Measurements from ENCODE around the gene FAM124B. TPM values are rescaled to one million over a fixed set of nuclear protein-coding genes. Genes with fewer than 3 reads are reported as not detected.

FAM124B gene
- total RNA-seq, 2 experiments from 2014 or later, result 0.32 to 0.43 TPM

- no peaks in the 10 kb centered on the region for H3K4me1 Mint-ChIP-seq (ENCODE audit: low read depth)
- CTCF ChIA-PET, result no interaction called here
These were observed 54.5 kb downstream of the FAM124B start for GRCh38 chr2:224347176-224348051.

GRCh38 chr2:224345492-224345891 lies 56.4 kb downstream of the FAM124B start:
- CTCF ChIA-PET, result interaction anchor here (1.2 kb wide), 1 partner anchor 24 kb away, joined by 3 read pairs; no protein-coding TSS in a partner anchor
- H3K27me3 Mint-ChIP-seq (ENCODE audit: low read depth), result peaks cover 4% of the 10 kb centered on the region
- peaks cover 5% of the 10 kb centered on the region for H3K9me3 Mint-ChIP-seq
- no peaks in the 10 kb centered on the region for H3K36me3 Mint-ChIP-seq (ENCODE audit: low read depth)
- H3K27ac Mint-ChIP-seq, result no peak overlapping the region
- no peak for DNase-seq
- no peaks in the 10 kb centered on the region for H3K4me1 Mint-ChIP-seq (ENCODE audit: low read depth)
- no peak overlapping the region for H3K4me3 Mint-ChIP-seq
- intact Hi-C loops (cut with micrococcal nuclease), result no loop called here

More at GRCh38 chr2:224347176-224348051, 54.5 kb downstream of the FAM124B start:
- no peak for DNase-seq
- Mint-ChIP-seq H3K36me3 (ENCODE audit: low read depth) (no peaks in the 10 kb centered on the region), H3K9me3 (peaks cover 5% of the 10 kb centered on the region), H3K27ac (no peak overlapping the region), H3K27me3 (ENCODE audit: low read depth) (no peaks in the 10 kb centered on the region), H3K4me3 (no peak overlapping the region)
- intact Hi-C loops (cut with micrococcal nuclease), result no loop called here

GRCh38 chr2:224343226-224343625 lies 58.7 kb downstream of the FAM124B start:
- Mint-ChIP-seq H3K27ac (no peak overlapping the region), H3K4me1 (ENCODE audit: low read depth) (no peaks in the 10 kb centered on the region), H3K9me3 (peaks cover 5% of the 10 kb centered on the region), H3K27me3 (ENCODE audit: low read depth) (peaks cover 4% of the 10 kb centered on the region), H3K4me3 (no peak overlapping the region), H3K36me3 (ENCODE audit: low read depth) (no peaks in the 10 kb centered on the region)
- intact Hi-C loops (cut with micrococcal nuclease), result no loop called here
- DNase-seq, result no peak
- CTCF ChIA-PET, result interaction anchor here (0.8 to 1.4 kb wide), 4 partner anchors 13 to 372 kb away, joined by 3 to 4 read pairs (median 3); no protein-coding TSS in a partner anchor

DNA sequence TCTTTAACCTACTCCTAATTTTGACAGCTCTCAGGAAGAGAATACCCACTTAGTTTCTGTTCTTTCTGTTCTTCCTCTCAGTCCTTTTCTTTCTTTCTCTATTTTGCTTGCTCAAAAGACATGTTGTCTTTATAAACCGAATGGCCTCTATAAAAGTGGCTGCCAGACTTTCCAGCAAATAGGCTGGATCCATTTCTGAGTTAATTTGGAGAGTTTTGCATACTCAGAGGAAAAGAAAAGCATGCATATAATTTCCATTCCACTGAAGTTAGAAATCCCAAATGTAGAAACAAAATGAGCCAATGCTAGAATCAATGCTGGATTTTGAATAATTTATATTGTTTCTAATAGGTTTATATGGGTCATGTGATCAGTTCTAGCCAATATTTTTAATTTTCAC lies 65.9 kb downstream of the FAM124B start:
- no peaks in the 10 kb centered on the region for H3K36me3 Mint-ChIP-seq (ENCODE audit: low read depth)
- intact Hi-C loops (cut with micrococcal nuclease), result no loop called here
- CTCF ChIA-PET, result interaction anchor here (0.6 kb wide), 1 partner anchor 511 kb away, joined by 3 read pairs; no protein-coding TSS in a partner anchor

DNA sequence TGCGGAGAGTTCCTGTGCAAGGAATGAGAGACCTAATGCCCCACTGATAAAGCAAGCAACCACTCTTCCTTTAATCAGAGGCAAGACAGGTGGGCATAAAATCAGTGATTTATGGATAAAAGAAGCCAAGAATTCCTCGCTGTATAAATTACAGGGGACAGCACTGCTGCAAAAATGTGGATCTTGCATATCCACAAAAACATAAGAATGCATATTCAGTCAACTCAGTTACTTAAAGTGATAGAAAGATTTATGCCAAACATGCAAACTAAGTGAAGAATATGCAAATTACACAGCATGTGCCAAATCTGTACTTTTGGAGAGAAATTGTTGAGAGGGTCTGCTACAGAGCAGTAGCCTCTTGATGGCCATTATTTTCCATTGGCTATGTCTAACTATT lies 67.2 kb downstream of the FAM124B start:
- CTCF ChIA-PET, result no interaction called here
- Mint-ChIP-seq H3K27me3 (ENCODE audit: low read depth) (peaks cover 2% of the 10 kb centered on the region), H3K9me3 (no peaks in the 10 kb centered on the region), H3K36me3 (ENCODE audit: low read depth) (no peaks in the 10 kb centered on the region), H3K4me3 (no peak overlapping the region), H3K27ac (no peak overlapping the region), H3K4me1 (ENCODE audit: low read depth) (no peaks in the 10 kb centered on the region)
- intact Hi-C loops (cut with micrococcal nuclease), result no loop called here
- no peak for DNase-seq

More for the DNA sequence above, 65.9 kb downstream of the FAM124B start:
- Mint-ChIP-seq H3K9me3 (no peaks in the 10 kb centered on the region), H3K4me1 (ENCODE audit: low read depth) (no peaks in the 10 kb centered on the region), H3K4me3 (no peak overlapping the region), H3K27ac (no peak overlapping the region), H3K27me3 (ENCODE audit: low read depth) (peaks cover 3% of the 10 kb centered on the region)
- no peak for DNase-seq

- H3K27ac Mint-ChIP-seq, result no peak overlapping the region
- DNase-seq, result no peak
- CTCF ChIA-PET, result no interaction called here
- no peaks in the 10 kb centered on the region for H3K4me1 Mint-ChIP-seq (ENCODE audit: low read depth)
- intact Hi-C loops (cut with micrococcal nuclease), result no loop called here
- peaks cover 2% of the 10 kb centered on the region for H3K27me3 Mint-ChIP-seq (ENCODE audit: low read depth)
- H3K36me3 Mint-ChIP-seq (ENCODE audit: low read depth), result no peaks in the 10 kb centered on the region
- no peaks in the 10 kb centered on the region for H3K9me3 Mint-ChIP-seq
- H3K4me3 Mint-ChIP-seq, result no peak overlapping the region
These were observed 68.0 kb downstream of the FAM124B start for GRCh38 chr2:224333726-224334482.

- H3K9me3 Mint-ChIP-seq, result no peaks in the 10 kb centered on the region
- no peak overlapping the region for H3K4me3 Mint-ChIP-seq
- intact Hi-C loops (cut with micrococcal nuclease), result no loop called here
- no peak overlapping the region for H3K27ac Mint-ChIP-seq
- no peak for DNase-seq
- CTCF ChIA-PET, result no interaction called here
- no peaks in the 10 kb centered on the region for H3K36me3 Mint-ChIP-seq (ENCODE audit: low read depth)
- peaks cover 12% of the 10 kb centered on the region for H3K27me3 Mint-ChIP-seq (ENCODE audit: low read depth)
- H3K4me1 Mint-ChIP-seq (ENCODE audit: low read depth), result no peaks in the 10 kb centered on the region
These were observed 70.2 kb downstream of the FAM124B start for GRCh38 chr2:224331698-224332097.

DNA sequence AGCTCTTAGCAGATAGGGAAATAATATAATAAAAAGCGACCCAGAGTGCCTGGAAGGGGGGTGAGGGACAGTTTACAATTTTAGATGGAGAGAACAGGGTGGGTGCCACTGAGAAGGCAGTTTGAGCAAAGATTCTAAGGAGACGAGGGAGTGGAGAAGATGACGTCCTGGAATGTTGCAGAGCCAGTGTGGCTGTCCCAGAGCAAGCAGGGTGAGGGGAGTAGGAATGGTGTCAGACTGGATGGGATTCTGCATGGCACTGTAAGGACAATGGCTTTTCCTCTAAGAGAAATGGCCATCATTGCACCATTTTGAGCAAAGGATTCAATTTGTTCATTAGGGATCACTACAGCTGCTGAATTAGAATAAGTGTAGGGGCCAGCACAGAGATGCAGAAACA lies 73.1 kb downstream of the FAM124B start:
- DNase-seq, result no peak
- CTCF ChIA-PET, result no interaction called here
- Mint-ChIP-seq H3K36me3 (ENCODE audit: low read depth) (no peaks in the 10 kb centered on the region), H3K4me3 (no peak overlapping the region), H3K9me3 (no peaks in the 10 kb centered on the region), H3K27me3 (ENCODE audit: low read depth) (peaks cover 12% of the 10 kb centered on the region), H3K27ac (no peak overlapping the region), H3K4me1 (ENCODE audit: low read depth) (no peaks in the 10 kb centered on the region)
- intact Hi-C loops (cut with micrococcal nuclease), result no loop called here

Other genes starting within 250 kb of the FAM124B start
- 10 to 100 TPM; 61.7 to 66.0 TPM for gene CUL3, start 183.3 kb upstream of the FAM124B start, total RNA-seq

Data from activated naive CD4-positive, alpha-beta T cell treated with anti-CD3 and anti-CD28 coated beads for 36 hours (primary cell).